HG03045 (cell line): Measurements from ENCODE around the gene AJAP1.
"Not testable (repeated sequence)": the region's sequence is repeated elsewhere in the genome, so short reads cannot be mapped to it uniquely, and the experiment has no call there.

Source experiments
- ATAC-seq: cut with Tn5 transposase; IDR thresholded peaks from one replicate; pipeline ENCODE4 v1.9.1; 2021; ENCODE audit warnings: mild to moderate bottlenecking, moderate library complexity; ENCODE audit not compliant: unreplicated experiment

AJAP1 gene, protein sequence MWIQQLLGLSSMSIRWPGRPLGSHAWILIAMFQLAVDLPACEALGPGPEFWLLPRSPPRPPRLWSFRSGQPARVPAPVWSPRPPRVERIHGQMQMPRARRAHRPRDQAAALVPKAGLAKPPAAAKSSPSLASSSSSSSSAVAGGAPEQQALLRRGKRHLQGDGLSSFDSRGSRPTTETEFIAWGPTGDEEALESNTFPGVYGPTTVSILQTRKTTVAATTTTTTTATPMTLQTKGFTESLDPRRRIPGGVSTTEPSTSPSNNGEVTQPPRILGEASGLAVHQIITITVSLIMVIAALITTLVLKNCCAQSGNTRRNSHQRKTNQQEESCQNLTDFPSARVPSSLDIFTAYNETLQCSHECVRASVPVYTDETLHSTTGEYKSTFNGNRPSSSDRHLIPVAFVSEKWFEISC

DNA sequence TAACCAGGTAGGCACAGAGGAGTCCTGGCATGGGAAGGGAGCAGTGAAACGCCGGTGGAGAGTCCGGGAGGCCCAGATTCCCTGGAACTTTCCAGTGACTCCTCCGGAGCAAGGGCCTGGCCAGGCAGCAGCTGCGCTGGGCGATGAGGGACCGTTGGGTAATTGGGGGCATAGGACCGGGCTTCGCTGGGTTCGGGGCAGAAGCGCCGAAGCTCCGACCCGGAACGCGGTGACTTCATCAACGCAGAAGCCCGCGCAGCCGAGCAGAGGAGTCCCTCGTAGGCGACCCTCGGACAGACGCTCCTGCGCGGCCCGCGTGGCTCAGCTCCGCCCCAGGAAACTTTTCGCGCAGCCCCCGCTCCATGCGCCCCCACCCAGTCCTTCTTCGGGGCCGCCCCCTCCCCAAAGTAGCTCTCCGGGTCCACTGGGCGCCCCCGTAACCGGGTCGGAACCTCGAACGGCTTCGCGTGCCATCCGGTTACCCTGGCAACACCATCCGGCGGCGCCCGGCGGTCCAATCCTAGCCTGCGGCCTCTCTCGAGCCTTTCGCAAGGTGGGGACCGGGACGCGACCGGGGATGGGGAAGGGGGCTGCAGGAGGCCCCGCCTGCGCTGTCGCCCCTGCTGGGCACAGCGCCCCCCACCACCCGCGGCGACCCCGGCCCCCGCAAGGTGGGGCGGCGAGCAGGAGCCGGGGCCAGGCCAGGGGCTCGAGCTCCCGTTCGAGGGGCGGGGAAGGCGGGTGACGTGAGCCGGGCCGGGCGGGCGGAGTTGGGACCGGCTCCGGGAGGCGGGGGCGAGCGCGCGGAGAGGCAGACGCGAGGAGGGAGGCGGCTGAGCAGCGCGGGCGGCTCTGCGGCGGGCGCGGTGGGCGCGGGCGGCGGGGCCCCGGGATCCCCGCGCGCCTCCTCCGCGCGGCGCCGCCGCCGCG lies at the start of gene AJAP1:
Gene AJAP1 (plus strand): TSS at position 814 of the 930 bp plus-strand sequence. CDS start 817 bp downstream, outside the sequence.
- no peak for ATAC-seq

DNA sequence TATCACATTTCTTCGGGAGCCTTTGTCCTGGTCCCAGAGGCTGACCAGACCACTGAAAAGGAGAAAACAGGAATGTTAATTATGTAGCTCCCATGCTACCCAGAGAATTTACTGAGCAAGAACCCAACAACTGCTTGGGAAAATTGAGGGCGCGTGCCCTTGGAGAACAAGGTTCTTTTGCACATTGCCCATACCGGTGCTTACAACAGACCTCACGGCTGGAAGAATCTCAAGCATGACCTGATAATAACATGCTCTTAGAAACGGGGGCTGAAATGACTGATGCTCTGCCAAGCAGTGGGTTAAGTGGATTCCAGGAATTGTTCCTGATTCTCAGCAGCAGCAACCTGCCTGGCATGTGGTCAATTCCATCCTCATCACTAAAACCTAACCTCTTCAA lies 49.3 kb upstream of the AJAP1 start:
- no peak for ATAC-seq

GRCh38 chr1:4611563-4612341 lies 42.7 kb upstream of the AJAP1 start:
- ATAC-seq, result no peak

DNA sequence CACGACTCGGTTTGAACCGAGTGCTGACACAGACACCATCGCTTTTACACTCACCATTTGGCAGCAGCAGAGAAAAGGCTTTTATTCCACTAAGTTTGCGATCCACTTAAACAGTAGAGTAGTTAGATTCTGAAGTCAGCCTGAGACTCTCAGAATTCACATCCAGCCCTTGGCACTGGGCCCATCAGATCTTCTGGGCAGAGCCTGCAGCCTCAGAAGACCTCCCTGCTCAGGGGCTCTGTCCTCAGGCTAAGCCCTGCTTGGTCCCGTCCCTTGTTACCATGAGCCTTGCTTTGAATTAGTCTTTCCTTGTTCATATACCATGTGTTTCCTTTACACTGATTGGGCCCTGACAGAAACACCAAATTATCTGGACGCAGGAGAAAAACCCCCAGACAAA lies 41.4 kb upstream of the AJAP1 start:
- no peak for ATAC-seq

- ATAC-seq, result no peak
These were observed 40.6 kb upstream of the AJAP1 start for GRCh38 chr1:4613606-4614370.

- no peak for ATAC-seq
These were observed 39.9 kb upstream of the AJAP1 start for GRCh38 chr1:4614371-4615137.

- no peak for ATAC-seq
These were observed 39.3 kb upstream of the AJAP1 start for GRCh38 chr1:4615138-4615470.

GRCh38 chr1:4615501-4615900 lies 38.9 kb upstream of the AJAP1 start:
- no peak for ATAC-seq

- ATAC-seq, result no peak
These were observed 37.5 kb upstream of the AJAP1 start for GRCh38 chr1:4616831-4617465.

DNA sequence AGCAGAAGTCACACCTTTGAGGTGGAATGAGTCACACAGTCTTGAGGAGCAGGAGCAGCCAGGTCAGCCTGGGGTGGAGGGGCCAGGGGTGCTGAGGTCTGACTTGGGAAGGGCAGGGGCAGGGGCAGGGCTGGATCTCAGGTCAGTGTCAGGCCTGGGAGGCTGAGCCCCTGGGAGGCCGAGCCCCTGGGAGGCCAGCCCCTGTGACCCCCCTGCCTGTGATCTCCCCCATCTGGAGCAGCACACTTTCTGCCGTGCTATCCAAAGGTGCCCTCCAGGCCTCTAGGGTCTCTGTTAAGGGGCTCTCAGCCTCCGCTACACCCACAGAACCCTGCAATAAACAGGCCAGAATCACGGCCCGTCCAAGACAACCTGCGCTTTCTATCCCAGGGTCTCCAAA lies 36.9 kb upstream of the AJAP1 start:
- no peak for ATAC-seq

DNA sequence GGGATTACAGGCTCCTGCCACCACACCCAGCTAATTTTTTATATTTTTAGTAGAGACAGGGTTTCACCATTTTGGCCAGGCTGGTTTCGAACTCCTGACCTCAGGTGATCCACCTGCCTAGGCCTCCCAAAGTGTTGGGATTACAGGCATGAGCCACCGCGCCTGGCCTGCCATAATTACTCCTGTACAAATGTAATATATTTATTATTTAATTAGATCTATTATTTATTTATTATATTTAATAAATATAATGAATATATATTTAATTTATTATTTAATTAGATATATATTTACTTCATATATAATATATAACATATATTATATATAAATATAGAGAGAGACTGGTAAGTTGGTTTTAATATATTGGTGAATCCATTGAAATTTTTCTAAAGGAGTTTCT lies 35.6 kb upstream of the AJAP1 start:
- ATAC-seq, result not testable (repeated sequence)

DNA sequence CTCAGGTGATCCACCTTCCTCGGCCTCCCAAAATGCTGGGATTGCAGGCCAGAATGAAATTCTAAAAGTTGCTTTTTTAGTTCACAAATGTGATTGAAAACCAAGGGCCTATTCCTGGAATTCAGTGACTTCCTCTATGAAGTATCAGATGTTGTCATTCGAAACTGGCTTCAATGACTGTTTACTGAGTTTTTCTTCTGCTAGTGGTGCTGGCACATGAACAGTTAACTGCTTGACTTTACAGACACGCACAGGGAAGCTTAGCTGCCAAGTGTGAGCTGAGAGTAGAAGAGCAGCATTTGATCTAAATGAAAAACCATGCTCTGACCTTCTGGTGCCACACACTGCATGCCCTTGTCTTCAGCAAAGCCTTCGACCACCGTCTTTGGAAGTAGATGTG lies 32.8 kb upstream of the AJAP1 start:
- no peak for ATAC-seq

- ATAC-seq, result no peak
These were observed 31.6 kb upstream of the AJAP1 start for GRCh38 chr1:4622821-4623220.

DNA sequence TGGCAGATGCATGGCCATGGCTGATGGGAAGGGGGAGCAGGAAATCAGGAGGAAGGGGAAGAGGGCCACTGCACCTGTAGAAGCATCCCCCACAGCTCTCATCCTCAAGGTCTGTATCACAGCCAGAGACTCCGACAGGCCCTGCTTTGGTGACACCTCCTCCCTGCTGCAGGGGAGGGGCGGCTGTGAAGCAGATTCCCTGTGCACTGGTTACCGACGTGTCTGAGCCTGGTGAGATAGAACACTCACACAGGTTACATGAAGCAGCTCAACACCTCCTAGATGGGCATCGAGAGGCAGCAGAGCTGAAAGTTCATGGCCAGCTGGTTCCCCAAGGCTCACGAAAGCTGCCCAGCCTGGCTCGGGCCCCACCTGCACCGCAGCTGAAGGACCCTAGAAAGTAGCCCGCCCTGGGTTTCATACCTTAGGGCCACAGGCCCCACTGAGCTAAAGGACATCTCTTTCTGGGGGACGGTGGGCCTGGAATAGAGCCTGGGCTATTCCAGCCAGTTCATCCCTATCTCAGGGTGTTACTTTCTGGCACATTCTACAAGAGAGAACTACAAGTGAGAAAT lies 30.2 kb upstream of the AJAP1 start:
- ATAC-seq, result no peak

DNA sequence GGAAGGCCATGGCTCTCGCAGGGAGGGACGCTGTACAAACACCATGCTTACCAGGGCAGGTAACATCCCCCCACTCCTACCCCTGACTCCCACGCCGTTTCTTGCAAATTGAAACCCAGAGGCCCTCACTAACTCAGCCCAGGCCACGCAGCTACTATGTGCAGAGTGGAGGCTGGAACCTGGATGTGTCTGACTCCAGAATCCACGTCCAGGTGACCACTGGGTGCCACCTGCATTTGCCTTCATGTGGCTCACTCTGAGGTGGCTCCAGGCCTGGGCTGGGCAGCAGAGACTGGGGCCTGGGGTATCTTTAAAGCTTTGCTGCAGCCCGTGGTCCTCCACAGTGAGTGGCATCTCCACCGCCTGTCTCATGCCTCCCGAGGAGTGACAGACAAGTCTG lies 29.6 kb upstream of the AJAP1 start:
- ATAC-seq, result no peak

- ATAC-seq, result no peak
These were observed 28.3 kb upstream of the AJAP1 start for GRCh38 chr1:4626061-4626460.

DNA sequence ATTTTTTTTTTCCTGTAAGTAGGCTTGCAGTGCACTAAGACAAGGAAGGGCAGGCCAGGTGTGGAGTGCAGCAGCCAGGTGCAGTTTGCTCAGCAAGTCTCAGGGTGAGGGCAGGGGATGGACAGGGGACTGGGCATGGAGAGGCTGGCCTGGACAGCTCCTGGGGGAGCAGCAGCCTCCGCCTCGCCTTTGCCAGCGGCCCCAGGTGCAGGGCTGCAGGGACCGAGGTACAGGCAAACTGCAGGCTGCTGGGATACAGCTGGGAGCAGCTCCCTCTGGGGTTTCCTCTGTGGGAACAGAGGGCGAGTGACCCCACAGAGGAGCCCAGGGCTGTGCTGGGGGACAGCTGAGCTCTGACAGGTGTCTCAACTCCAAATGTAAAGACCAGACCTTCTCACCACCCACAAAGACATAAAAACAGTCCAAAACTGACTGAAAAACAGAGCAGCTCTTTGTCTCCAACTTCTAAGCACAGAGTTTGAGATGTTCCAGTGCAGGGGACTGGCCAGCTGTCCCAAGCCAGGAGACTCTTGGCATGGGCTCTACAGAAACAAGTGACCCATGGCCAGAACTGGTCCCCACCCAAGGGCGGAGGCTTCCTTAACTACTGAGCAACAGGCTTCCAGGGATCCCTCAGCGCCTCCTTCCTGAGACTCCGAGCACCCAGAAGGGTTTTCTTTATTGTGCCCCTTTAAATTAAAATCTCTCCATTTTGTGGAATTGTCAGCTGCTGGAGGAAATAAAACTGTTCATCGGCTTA lies 27.7 kb upstream of the AJAP1 start:
- no peak for ATAC-seq

- ATAC-seq, result no peak
These were observed 27.1 kb upstream of the AJAP1 start for GRCh38 chr1:4627353-4627752.
